Germinal center (tissue), 1 donor: ENCODE results near the gene ZNF593OS.

ENCODE experiments used
- DNase-seq: peaks from one replicate; pipeline ENCODE4 v3.0.0; 2012; ENCODE audit warnings: mixed read lengths, low spot score

The ZNF593OS gene

DNA sequence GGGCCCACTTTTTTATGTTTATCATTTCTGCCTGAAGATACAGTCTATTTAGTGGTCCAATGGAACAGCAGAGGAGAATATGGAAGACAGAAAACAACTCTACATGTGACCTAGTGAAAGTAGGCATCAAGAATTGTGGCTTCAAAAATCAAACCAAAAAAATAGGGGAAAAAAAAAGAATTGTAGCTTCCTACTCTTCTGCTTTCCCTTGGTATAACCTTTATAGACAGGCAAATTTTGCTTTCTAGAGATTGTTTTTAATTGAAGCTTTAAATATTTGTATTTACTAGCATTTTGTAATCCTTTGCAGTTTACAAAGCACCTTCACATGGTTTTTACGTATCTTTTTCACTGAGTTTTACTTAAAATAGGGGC is 45.7 kb downstream of the ZNF593OS start:
- no peak for DNase-seq

DNA sequence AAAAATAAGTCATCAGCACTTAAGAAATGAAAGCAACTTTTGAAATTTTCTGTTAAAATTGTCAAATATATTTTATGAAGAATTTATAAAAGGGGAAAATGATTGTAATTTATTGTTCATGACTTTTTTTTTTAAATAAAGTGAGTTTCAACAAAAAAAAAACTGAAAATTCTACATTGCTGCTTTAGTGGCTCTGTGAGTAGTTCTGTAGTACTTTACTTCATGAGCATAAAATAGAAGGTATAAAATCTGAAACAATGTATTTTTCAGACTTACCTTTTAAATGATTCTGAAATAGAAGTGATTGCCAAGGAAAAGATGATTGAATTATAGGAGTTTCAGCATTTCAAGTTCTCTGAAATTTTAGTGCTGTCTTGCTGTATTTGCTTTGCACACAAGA is 46.2 kb downstream of the ZNF593OS start:
- DNase-seq = no peak

DNA sequence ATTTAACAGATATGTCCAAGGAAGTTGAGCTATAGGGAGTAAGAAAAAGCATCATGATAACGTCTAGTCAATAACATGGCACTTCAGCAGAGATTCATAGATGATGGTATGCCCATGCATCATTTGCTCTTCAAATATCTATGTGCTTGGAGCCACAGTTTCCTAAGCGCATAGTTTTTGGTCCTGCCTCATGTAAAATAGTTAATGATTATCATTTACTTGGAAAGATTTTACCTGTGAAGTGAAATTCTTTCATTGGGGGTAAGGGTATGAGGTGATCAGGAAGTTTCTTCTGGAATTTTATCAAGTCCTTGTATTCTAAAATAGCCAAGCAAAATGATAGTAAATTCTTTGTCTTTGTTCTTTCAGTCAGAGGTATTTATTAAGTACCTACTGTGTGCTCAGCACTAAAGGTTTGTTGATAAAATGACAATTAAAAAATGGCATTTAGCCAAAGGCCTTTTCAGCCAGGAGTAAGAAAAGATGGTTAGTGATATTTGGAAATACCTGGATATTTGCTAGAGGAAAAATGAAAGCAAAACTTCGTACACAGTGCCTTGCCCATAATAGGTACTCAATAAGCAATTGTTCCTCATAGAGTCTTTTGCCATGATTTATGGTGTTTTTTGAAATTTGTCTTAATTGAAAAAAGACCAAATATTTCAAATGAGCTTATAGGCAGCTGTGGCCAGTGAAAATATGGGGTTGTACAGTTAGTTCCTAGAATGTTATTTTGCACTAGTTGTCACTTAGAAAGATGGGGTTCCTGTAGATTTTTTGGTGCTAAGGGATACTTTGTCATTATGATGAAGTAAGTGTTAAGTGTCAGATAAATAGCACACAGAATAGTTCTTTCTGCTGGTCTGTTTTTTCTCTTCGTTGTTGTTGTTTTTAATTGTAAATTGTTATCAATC is 47.0 kb downstream of the ZNF593OS start:
- no peak for DNase-seq

DNA sequence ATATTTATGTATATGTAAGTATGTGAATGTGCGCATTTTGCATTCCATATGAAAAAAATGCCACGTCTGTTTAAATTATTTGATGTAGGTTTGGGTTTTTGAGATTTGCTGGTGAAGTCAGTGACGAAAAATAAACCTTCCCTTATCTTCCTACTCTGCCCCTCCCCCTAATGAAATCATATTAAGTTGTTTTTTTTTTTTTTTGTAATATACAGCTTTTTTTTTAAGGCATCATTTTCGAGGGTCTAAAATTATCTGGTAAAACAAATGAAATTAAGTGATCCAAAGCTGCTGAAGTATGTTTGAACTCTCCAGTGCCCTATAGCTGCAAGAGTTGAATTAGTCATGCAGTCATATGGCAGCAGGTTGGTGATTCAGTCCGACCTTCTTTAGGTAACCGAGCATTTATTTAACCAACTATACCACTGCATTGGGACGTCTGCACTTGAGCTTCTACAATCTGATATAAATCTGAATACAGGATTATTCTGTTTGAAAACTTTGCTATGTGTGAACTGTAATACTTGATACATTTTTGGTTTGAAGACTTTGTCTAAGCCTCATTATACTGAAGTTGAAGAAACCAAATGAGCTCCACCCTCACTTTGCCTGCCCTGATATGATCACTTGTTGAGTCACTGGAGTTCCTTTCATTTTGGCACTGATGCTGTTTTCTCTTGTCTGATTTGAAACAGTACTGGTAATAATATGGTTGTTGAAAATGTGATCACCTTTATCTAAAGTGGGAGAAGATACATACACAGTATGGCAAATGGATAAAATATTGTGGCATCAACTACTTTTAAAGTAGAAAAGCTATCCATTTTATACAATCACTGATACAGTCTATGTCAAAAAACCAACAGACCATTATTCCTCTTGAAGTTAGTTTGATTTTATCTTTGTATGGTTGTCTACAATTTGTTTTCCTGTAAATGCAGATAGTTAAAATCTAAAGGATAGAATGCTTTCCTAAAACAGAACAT is 48.4 kb downstream of the ZNF593OS start:
- DNase-seq = no peak

DNA sequence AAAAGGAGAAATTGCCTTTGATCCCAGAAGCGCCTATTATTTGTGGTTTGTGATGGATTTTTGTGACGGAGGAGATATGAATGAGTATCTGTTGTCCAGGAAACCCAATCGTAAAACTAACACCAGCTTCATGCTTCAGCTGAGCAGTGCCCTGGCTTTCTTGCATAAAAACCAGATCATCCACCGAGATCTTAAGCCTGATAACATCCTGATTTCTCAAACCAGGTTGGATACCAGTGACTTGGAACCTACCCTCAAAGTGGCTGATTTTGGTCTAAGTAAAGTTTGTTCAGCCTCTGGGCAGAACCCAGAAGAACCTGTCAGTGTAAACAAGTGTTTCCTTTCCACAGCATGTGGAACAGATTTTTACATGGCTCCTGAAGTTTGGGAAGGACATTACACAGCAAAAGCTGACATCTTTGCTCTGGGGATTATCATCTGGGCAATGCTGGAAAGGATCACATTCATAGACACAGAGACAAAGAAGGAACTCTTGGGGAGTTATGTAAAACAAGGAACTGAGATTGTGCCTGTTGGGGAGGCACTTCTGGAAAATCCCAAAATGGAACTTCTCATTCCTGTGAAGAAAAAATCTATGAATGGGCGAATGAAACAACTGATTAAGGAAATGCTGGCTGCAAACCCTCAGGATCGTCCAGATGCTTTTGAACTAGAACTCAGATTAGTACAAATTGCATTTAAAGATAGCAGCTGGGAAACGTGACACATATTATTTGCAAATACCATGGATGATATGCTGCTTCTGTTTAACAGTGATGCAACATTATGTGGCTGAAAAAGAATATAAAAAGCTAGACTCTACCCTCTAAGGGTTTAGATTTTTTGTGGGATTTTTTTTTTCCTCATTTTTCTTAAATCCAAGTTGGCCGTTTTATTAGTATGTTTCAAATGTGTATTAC is 49.5 kb downstream of the ZNF593OS start:
- DNase-seq = no peak

DNA sequence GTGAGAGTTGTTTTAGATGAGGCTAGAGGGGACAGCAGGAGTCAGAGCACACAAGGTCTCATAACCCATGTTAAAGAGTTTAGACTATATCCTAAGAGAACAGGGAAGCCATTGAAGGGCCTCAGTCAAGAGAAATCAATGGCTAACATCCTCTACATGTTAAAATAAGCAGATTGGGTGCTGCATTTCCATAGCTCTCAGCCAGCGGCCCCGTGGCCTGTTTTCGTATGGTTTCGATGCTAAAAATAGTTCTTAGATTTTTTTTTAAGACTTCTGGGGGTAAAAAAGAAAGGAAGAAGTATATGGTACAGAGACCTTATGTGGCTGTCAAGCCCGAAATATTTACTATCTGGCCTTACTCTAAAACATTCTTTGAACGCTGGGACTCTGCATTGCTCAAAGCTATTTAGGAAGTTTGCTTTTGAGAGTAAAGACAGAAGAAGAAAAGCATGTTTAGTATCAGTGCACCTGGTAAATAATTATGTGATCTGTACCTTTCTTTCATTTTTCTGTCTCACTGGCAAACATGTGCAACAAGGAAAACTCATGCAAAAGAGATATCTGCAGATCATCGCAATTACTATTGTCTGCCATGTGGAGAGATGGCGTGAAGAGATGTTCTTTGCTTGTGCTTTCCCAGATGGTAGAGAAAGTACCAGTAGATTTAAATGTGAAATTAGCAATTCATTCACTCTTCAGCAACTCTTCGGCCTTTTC is 51.6 kb downstream of the ZNF593OS start:
- DNase-seq = no peak
